NCI-H146 treated with DMSO at 0.1 percent for 48 hours (cell line): Measurements from ENCODE around the gene IQCF6.
"Not testable (repeated sequence)": the region's sequence is repeated elsewhere in the genome, so short reads cannot be mapped to it uniquely, and the experiment has no call there.

Source experiments
- DNase-seq: peaks from one replicate; lab custom pipeline; 2025; ENCODE audit not compliant: unreplicated experiment; lab: John Stamatoyannopoulos, UW

Gene IQCF6

DNA sequence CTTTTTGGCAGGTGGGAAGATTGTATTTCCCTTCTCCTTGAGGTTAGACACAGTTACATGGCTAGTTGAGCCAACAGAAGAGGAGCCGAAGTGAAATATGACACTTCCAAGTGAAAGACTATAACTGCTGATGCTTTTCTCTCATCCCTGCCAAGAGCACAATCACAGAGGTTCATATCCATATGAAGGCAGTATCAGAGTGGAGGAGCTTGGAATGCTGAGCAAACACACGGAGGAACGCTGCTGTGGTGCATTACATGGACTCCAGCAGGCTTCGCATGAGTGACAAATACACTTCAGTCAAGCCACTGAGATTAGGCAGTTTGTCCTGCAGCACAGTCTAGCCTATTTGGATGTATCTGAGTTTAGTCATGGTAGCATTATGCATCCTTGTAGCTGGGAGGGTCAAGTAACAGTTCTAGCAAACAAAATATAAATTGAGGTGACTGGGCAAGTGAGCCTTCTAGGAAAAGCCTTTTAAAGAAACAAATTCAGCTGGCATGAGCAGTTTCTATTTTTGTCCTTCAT is 5.4 kb downstream of the IQCF6 start:
- no peak for DNase-seq

DNA sequence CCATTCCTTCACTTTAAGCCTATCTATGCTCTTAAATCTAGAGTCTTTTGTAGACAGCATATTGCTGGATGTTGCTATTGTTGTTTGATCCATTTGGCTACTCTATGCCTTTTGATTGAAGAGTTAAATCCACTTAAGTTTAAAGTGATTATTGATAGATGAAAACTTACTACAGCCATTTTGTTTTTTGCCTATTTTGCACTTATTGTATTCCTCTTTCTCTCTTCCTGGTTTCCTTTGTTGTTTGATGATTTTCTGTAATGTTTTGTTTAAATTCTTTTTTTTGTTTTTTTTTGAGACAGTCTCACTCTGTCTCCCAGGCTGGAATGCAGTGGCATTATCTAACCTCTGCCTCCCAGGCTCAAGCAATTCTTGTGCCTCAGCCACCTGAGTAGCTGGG is 19.8 kb downstream of the IQCF6 start:
- no peak for DNase-seq

DNA sequence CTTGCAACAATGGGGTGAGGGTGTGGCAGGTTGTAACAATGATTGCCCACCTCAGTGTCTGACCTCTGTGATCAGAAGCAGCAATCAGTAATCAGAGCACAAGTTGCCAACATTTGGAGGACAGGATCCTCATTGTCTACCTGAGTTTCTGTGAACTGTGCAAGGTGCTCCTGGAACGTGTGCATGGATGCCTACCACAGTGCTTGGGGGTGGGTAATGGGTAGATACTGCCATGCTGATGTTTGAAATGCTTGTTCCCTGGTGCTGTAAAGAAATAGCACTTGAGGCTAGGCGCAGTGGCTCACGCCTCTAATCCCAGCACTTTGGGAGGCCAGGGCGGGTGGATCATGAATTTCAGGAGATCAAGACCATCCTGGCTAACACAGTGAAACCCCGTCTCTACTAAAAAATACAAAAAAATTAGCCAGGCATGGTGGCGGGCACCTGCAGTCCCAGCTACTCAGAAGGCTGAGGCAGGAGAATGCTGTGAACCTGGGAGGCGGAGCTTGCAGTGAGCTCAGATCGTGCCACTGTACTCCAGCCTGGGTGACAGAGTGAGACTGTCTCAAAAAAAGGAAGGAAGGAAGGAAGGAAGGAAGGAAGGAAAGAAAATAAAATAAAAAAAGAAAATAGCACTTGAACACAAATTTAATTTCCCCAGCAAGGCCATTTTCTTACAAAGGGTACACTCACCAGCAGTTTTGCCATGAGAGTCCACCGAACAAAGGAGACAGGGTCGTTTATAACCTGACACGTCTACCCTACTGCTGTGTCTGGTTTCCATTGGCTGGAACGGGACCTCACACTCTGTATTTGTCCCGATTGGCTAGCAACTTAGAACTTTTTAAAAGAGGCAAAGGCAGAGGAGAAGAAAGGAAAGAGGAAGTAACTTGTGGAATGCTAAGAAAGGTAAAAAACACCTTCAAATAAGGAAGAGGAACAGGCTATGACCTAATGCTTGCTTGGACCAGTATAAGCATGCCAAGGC is 25.0 kb downstream of the IQCF6 start:
- DNase-seq = not testable (repeated sequence)

DNA sequence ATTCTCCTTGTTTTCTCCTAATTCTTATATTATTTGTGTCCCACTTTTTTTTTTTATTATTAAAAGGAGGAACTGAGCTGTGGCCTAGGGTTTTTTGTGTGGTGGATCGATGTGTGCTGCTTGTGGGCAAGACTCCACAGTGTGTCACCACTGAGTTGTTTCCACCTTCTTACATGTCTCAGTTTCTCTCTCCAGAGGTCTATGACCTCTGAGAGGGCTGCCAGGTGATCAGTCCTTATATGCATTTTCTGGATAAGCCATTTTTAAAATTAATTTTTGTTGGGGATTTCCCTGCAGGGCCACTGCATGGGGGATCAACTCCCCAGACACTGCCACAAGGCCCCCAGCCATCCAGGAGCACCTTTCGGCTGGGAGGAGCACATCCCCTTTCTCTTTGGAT is 27.8 kb downstream of the IQCF6 start:
- DNase-seq = no peak

DNA sequence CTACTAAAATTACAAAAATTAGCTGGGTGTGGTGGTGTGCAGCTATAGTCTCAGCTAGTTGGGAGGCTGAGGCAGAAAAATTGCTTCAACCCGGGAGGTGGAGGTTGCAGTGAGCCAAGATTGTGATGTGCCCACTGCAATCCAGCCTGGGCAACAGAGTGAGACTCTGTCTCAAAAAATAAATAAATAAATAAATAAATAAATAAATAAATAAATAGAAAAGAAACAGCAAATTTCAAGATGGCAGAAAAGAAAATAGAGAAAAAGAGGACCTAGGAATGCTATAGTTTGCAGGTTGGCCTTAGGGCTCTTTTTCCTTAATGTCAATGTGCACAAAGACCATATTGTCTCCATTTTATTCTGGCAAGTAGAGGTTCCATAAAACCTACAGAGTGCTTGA is 28.2 kb downstream of the IQCF6 start:
- no peak for DNase-seq

DNA sequence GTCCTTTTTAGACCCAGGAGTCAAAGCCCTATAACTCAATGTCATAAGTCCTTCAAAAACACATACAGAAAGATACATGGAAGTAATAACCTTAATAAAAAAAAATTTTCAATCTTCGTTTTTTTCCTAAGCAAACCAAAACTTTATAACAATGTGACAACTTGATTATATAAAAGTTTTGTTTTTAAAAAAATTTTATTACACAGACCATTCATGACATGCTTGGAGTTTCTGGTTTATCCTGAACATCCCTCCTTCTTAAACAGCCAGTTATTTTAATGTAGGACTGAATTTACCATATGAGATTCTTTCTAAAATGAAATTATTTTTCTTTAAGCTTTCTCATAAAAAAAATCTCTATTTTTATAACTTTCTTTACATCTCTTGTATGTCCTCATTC is 30.7 kb downstream of the IQCF6 start:
- DNase-seq = no peak

DNA sequence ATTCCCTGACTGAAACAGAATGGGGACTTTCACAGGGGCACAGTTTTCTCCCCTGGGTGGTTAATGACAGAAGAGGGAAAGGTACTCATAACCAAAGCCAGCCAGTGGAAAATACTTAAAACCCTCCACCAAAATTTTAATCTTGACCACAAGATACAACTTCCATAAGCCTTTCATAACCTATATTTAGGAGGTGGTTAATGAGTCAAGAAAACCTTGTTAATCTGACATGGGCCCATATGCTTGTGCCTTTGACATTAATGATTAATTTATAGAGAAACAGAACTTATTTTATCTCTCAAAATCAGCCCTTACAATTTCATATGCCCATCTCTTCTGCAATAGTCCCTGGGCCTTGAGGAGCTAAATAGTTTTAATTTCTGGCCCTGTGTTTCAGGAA is 31.2 kb downstream of the IQCF6 start:
- no peak for DNase-seq

DNA sequence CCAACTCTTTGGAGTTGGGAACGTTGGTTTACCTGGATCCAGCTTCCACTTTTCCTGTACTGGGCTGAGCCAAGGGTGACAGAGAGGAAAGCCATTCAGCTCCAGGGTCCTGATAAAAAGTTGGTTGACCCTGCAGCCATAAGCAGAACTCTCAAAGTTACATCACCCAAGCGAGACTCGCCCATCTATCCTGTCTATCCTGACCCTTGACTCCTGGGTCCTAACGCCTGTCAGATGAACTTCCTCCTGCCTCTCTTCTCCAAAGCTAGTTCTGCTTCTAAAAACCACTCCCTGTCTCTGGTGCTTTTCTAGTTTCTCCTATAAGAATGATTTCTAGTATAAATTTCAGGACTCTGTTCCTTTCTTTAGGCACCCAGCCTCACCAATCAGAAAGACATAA is 36.1 kb downstream of the IQCF6 start:
- not testable (repeated sequence) for DNase-seq

DNA sequence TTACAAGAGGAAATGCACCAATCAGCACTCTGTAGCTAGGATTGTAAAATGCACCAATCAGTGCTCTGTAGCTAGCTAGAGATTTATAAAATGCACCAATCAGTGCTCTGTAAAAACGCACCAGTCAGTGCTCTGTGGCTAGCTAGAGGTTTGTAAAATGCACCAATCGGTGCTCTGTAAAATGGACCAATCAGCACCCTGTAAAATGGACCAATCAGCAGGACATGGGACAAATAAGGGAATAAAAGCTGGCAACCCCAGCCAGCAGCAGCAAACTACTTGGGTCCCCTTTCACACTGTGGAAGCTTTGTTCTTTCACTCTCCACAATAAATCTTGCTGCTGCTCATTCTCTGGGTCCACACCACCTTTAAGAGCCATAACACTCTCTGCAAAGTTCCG is 36.7 kb downstream of the IQCF6 start:
- not testable (repeated sequence) for DNase-seq

DNA sequence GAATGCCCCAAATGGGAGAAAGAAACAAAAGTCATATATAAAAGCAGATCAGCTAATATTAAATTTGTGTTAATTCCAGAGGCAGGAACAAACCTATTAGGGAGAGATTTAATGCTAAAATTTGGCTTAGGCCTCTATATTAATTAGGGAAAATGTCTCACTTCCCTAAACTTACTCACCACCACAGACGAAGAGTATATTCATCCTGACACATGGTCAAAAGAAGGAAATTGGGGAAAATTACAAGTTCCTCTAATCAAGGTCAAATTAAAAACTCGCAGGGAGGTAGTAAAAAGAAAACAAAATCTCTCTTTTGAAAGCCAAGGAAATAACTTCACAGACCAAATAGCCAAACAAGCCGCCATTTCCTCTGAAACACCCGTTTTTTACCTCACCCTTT is 39.9 kb downstream of the IQCF6 start:
- DNase-seq = no peak

DNA sequence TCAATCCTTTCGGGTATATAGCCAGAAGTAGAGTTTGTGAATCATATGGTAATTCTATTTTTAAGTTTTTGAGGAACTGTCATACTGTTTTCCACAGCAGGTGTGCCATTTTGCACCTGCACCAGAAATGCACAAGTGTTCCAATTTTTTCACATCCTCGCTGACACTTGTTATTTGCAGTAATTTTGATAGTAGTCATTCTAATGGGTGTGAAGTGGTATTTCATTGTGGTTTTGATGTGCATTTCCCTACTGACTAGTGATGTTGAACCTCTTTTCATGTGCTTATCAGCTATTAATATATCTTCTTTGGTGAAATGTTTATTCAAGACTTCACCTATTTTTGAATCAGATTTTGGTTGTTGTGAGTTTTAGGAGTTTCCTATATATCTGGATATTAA is 43.1 kb downstream of the IQCF6 start:
- no peak for DNase-seq

DNA sequence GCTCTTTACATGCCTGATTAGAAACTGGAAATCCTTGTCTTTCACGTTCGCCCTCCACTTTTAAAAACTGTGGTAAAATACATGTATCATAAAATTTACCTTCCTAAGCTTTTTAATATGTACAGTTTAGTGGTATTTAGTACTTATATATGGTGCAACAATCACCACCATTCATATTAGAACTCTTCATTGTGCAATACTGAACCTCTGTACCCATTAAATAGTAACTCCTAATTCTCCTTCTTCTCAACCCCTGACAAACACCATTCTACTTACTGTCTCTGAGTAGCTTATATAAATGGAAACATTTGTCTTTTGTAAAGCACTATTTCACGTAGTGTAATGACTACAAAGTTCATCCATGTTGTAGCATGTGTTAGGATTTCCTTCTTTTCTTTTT is 44.0 kb downstream of the IQCF6 start:
- no peak for DNase-seq

DNA sequence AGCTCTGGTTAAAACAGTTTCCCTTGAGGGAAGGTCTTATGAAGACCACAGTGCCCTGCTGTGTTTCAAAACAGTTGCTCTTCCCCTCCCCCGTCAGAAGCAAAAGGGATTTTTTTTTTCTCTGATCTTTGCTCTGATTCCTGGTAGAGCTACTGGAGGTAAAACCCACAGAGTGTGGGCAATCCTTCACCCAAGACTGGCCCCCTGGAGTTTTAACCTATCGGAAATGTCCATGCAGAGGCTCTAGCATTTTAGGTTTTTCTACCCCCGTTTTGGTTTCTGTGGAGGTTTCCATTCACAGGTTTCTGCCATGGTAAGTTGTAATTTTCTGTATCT is 44.5 kb downstream of the IQCF6 start:
- no peak for DNase-seq

DNA sequence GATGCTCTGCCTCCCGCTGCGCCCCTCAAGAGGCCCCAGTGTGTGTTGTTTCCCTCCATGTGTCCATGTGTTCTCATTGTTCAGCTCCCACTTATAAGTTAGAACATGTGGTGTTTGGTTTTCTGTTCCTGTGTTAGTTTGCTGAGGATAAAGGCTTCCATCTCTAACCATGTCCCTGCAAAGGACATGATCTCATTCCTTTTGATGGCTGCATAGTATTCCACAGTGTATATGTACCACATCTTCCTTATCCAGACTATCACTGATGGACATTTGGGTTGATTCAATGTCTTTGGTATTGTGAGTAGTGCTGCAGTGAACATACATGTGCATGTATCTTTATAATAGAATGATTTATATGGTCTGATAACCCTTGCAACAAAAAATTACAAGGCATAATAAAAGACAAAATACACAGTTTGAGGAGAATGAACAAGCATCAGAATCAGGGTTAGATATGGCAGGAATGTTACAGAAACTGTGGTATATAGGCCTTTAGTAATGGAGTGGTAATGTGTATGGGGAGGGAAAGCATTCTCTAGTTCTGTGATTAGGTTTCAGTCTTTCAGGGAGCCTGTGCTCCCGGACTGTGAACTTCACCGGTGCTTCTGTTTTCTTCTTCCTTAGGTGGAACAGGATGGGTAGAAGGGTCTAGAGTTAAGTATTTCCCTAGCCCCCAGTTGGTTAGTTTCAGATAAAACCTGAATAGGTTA is 45.0 kb downstream of the IQCF6 start:
- no peak for DNase-seq

DNA sequence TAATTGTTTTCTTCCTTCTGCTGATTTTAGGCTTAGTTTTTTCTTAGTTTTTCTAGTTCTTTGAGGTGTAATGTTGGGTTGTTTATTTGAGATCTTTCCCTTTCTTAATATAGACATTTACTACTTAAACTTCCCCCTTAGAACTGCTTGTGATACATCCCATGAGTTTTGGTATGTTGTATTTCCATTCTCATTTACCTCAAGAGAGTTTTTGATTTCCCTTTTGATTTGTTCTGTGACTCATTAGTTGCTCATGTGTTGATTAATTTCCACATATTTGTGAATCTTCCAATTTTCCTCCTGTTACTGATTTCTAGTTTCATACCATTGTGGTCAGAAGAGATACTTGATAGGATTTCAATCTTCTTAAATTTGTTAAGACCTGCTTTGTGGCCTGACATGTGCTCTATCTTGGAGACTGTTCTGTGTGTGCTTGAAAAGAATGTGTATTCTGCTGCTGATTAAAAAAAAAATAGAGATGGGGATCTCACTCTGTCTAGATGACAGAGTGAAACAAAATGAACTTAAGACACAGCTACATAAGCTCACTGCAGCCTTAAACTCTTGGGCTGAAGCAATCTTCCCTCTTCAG is 49.9 kb downstream of the IQCF6 start:
- no peak for DNase-seq
